Fibroblast of lung (primary cell): ENCODE data around the gene NSDHL.

Source experiments
- CTCF ChIP-seq, 2 donors: IDR thresholded peaks in 1 of 2; conservative IDR thresholded peaks in 1 of 2; 1 replicate in 1 of 2; 2 replicates in 1 of 2; pipeline ENCODE4 v1.5.1; 2011 to 2012; ENCODE audit warnings: low read length in 2 of 2, control low read depth in 1 of 2, inconsistent platforms in 1 of 2, low read depth in 1 of 2, mild to moderate bottlenecking in 1 of 2
- EZH2 ChIP-seq: IDR thresholded peaks from 2 replicates; pipeline ENCODE4 v1.5.1; 2012; ENCODE audit warnings: low read length, control low read depth, mild to moderate bottlenecking; ENCODE audit errors: missing control alignments

GRCh38 chrX:152823657-152824056, 7.2 kb upstream of the NSDHL start:
- no peak for TF ChIP-seq CTCF (conservative IDR thresholded peaks at IDR 0.05 in 1 of 2, IDR thresholded peaks at IDR 0.05 in 1 of 2; ENCODE audit: low read depth in 1 of 2, low read length in 2 of 2)
- no peak for TF ChIP-seq EZH2
